K562 (cell line): Measurements from ENCODE around the gene CCDC78. TPM values are rescaled to one million over a fixed set of nuclear protein-coding genes. Genes with fewer than 3 reads are reported as not detected.

Experiments used
- EWSR1 ChIP-seq: fragments of 450-650 bp; IDR thresholded peaks from 2 replicates; pipeline ENCODE4 v1.6.1; 2018; ENCODE audit warnings: borderline replicate concordance, mild to moderate bottlenecking, low read depth, moderate library complexity; ENCODE audit not compliant: partially characterized antibody
- GATA2 ChIP-seq: sonication (generic); formaldehyde crosslinking; IDR thresholded peaks from 2 replicates; pipeline ENCODE4 v1.4.0; 2020; ENCODE audit warnings: mild to moderate bottlenecking, missing genetic modification reagents
- GATAD2B ChIP-seq: fragments of 450-650 bp; IDR thresholded peaks from 2 replicates; pipeline ENCODE4 v1.6.1; 2017; ENCODE audit warnings: mild to moderate bottlenecking, borderline replicate concordance
- HNRNPH1 ChIP-seq: fragments of 200-400 bp; formaldehyde crosslinking; optimal IDR thresholded peaks from 2 replicates; pipeline ENCODE3; 2017; ENCODE audit warnings: low read depth, mild to moderate bottlenecking, low read length, moderate library complexity
- MXI1 ChIP-seq: IDR thresholded peaks from 2 replicates; pipeline ENCODE4 v1.6.1; 2011; ENCODE audit warnings: low read depth, mild to moderate bottlenecking, improper control_type of control experiment, low read length
- NCOA1 ChIP-seq: fragments of 450-650 bp; IDR thresholded peaks from 2 replicates; pipeline ENCODE4 v1.6.1; 2016; ENCODE audit warnings: low read depth
- NR4A1 ChIP-seq, 2 experiments: fragments of 250-450 bp in 1 of 2; fragments of 450-650 bp in 1 of 2; sonication (Bioruptor Pico) in 1 of 2; IDR thresholded peaks; 2 replicates each; pipeline versions ENCODE4 v1.4.0 to v1.6.1; 2016 to 2020; ENCODE audit warnings: mild to moderate bottlenecking in 2 of 2, missing compliant biosample characterization in 1 of 2, missing genetic modification characterization in 1 of 2, moderate library complexity in 1 of 2
- PHF20 ChIP-seq: fragments of 450-650 bp; IDR thresholded peaks from 2 replicates; pipeline ENCODE4 v1.6.1; 2018; ENCODE audit not compliant: partially characterized antibody
- SMAD4 ChIP-seq: fragments of 250-450 bp; sonication (Bioruptor Pico); conservative IDR thresholded peaks from 2 replicates; pipeline ENCODE4 v1.8.0; 2021; ENCODE audit warnings: inconsistent platforms, mild to moderate bottlenecking, moderate library complexity
- TCFL5 ChIP-seq: fragments of 250-450 bp; sonication (Bioruptor Pico); conservative IDR thresholded peaks from 2 replicates; pipeline ENCODE4 v1.6.1; 2021; ENCODE audit warnings: mild to moderate bottlenecking, moderate library complexity, matching md5 sums
- ZNF699 ChIP-seq: fragments of 250-450 bp; sonication (Bioruptor Pico); IDR thresholded peaks from 2 replicates; pipeline ENCODE4 v1.8.0; 2021; ENCODE audit warnings: mild to moderate bottlenecking, moderate library complexity; ENCODE audit not compliant: insufficient replicate concordance
- ZZZ3 ChIP-seq: fragments of 450-650 bp; IDR thresholded peaks from 2 replicates; pipeline ENCODE4 v1.6.1; 2016; ENCODE audit warnings: antibody characterized with exemption, mild to moderate bottlenecking, moderate library complexity
- polyA plus RNA-seq, 8 experiments: library from polyadenylated mRNA; depleted of rRNA in 4 of 8; stranded (reverse) in 5 of 8; unstranded in 3 of 8; fragments of >200 nt; fragmentation: Nextera tagmentation in 2 of 8; fragmentation: Illumina TruSeq in 1 of 8; extraction: Ambion mirVana in 2 of 8; extraction: Trizol in 1 of 8; gene quantifications; 2 replicates each; pipeline versions ENCODE4 v1.2.1 to v1.2.3, GENCODE V29; 2011 to 2014; ENCODE audit warnings: inconsistent platforms in 1 of 8, missing spikeins in 1 of 8
- total RNA-seq, 7 experiments: library from RNA; depleted of rRNA in 6 of 7; stranded (reverse); fragments of >200 nt in 6 of 7; fragmentation: Illumina TruSeq in 2 of 7; extraction: Trizol in 2 of 7; gene quantifications; 2 replicates each; pipeline versions ENCODE4 v1.2.1 to v1.2.3, GENCODE V29; 2011 to 2021; ENCODE audit warnings: low replicate concordance in 1 of 7
- TF ChIP-seq, protein P1 (sequence below): fragments of 450-650 bp; IDR thresholded peaks from 2 replicates; pipeline ENCODE4 v1.6.1; 2016; ENCODE audit warnings: borderline replicate concordance
- TF ChIP-seq, protein P2 (sequence below): fragments of 450-650 bp; IDR thresholded peaks from 2 replicates; pipeline ENCODE4 v1.6.1; 2018; ENCODE audit not compliant: partially characterized antibody
- TF ChIP-seq, protein P3 (sequence below): sonication (generic); formaldehyde crosslinking; IDR thresholded peaks from 2 replicates; pipeline ENCODE4 v1.8.0; 2022; ENCODE audit warnings: mild to moderate bottlenecking, missing genetic modification reagents, borderline replicate concordance

CCDC78 gene
- total and polyA plus RNA-seq, 9 of the 15 experiments (the other 6 are each of a cell fraction or from before 2014, with no cell fraction given) = 0.24 to 17.7 (median 2.9) TPM

DNA sequence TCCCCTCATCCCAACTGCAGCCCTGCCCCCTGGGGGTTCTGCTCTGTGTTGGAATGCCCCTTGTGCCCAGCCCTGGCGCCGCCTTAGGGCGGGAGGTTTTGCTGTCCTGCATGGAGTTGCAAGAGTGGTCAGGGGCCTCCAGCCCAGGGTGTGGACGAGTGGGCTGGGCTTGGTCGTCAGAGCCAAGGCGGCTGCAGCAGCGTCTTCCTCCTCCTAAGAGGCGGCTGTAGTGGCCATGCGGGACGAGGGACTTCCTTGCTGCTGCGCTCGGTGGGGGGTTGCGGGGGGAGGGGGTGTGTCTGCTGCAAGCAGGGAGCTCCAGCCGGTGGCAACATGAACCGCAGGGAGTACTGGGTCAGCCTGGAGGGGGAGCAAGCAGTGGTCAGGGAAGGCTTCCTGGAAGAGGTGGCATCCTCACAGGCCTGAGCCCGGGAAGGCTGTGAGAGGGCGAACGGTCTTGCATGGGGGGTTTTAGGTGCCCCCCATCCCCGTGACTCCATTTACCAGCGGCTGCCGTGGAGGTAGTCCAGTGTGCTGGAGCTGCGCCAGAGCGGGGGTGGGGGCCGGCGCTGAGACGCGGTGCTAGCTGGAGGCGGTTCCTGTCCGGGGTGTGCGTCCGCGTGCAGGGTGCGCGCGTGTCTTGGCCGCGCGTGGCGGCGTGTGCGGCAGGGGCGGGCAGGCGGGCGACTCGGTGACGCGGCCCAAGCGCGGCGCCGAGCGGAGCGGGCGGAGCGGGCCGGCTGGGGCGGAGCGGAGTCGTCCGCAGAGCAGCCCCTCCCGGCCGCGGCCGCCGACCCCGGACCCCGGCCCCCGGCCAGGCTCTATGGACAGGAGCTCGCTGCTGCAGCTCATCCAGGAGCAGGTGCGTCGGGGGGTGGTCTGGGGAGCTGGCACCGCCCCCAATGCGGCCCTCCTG, 51.0 kb downstream of the CCDC78 start, which contains the start of gene RHBDL1 (continued):
- TF ChIP-seq NR4A1 (CRISPR knock-in tag; IDR thresholded peaks at IDR 0.05) (no peak), NR4A1 (tag; IDR thresholded peaks at IDR 0.05) (no peak), SMAD4 (peak; percentile 83), EWSR1 (no peak), GATAD2B (peak; percentile 97), ZNF699 (CRISPR knock-in tag) (no peak), GATA2 (no peak), PHF20 (peak; percentile 17), ZZZ3 (no peak), NCOA1 (0 out of 2 replicates have a peak, but pooled peaks have one; percentile 42), TCFL5 (CRISPR knock-in tag) (no peak), HNRNPH1 (no peak), MXI1 (no peak)
- TF ChIP-seq, protein P1, sequence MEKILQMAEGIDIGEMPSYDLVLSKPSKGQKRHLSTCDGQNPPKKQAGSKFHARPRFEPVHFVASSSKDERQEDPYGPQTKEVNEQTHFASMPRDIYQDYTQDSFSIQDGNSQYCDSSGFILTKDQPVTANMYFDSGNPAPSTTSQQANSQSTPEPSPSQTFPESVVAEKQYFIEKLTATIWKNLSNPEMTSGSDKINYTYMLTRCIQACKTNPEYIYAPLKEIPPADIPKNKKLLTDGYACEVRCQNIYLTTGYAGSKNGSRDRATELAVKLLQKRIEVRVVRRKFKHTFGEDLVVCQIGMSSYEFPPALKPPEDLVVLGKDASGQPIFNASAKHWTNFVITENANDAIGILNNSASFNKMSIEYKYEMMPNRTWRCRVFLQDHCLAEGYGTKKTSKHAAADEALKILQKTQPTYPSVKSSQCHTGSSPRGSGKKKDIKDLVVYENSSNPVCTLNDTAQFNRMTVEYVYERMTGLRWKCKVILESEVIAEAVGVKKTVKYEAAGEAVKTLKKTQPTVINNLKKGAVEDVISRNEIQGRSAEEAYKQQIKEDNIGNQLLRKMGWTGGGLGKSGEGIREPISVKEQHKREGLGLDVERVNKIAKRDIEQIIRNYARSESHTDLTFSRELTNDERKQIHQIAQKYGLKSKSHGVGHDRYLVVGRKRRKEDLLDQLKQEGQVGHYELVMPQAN = peak; percentile 48; the same call in 1 of the 2 replicates
- TF ChIP-seq, protein P2, sequence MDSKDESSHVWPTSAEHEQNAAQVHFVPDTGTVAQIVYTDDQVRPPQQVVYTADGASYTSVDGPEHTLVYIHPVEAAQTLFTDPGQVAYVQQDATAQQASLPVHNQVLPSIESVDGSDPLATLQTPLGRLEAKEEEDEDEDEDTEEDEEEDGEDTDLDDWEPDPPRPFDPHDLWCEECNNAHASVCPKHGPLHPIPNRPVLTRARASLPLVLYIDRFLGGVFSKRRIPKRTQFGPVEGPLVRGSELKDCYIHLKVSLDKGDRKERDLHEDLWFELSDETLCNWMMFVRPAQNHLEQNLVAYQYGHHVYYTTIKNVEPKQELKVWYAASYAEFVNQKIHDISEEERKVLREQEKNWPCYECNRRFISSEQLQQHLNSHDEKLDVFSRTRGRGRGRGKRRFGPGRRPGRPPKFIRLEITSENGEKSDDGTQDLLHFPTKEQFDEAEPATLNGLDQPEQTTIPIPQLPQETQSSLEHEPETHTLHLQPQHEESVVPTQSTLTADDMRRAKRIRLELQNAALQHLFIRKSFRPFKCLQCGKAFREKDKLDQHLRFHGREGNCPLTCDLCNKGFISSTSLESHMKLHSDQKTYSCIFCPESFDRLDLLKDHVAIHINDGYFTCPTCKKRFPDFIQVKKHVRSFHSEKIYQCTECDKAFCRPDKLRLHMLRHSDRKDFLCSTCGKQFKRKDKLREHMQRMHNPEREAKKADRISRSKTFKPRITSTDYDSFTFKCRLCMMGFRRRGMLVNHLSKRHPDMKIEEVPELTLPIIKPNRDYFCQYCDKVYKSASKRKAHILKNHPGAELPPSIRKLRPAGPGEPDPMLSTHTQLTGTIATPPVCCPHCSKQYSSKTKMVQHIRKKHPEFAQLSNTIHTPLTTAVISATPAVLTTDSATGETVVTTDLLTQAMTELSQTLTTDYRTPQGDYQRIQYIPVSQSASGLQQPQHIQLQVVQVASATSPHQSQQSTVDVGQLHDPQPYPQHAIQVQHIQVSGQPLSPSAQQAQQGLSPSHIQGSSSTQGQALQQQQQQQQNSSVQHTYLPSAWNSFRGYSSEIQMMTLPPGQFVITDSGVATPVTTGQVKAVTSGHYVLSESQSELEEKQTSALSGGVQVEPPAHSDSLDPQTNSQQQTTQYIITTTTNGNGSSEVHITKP = no peak
- TF ChIP-seq, protein P3, sequence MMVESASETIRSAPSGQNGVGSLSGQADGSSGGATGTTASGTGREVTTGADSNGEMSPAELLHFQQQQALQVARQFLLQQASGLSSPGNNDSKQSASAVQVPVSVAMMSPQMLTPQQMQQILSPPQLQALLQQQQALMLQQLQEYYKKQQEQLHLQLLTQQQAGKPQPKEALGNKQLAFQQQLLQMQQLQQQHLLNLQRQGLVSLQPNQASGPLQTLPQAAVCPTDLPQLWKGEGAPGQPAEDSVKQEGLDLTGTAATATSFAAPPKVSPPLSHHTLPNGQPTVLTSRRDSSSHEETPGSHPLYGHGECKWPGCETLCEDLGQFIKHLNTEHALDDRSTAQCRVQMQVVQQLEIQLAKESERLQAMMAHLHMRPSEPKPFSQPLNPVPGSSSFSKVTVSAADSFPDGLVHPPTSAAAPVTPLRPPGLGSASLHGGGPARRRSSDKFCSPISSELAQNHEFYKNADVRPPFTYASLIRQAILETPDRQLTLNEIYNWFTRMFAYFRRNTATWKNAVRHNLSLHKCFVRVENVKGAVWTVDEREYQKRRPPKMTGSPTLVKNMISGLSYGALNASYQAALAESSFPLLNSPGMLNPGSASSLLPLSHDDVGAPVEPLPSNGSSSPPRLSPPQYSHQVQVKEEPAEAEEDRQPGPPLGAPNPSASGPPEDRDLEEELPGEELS = 0 out of 2 replicates have a peak, but pooled peaks have one; percentile 63
